Daoy (cell line): ENCODE measurements around the gene BRF1. TPM values are rescaled to one million over a fixed set of nuclear protein-coding genes. Genes with fewer than 3 reads are reported as not detected.

Experiments used
- DNase-seq: peaks from one replicate; pipeline ENCODE4 v3.0.0-alpha.2; 2015; ENCODE audit warnings: low read depth
- total RNA-seq: library from RNA; depleted of rRNA; stranded (reverse); fragments of >200 nt; shearing (Covaris generic); gene quantifications from 2 replicates; pipeline ENCODE4 v1.2.3, GENCODE V29; 2014

Gene BRF1
- total RNA-seq, 1 experiment from 2014 or later: 39.9 TPM

GRCh38 chr14:105260959-105261358 lies 39.8 kb downstream of the BRF1 start:
- no peak for DNase-seq

DNA sequence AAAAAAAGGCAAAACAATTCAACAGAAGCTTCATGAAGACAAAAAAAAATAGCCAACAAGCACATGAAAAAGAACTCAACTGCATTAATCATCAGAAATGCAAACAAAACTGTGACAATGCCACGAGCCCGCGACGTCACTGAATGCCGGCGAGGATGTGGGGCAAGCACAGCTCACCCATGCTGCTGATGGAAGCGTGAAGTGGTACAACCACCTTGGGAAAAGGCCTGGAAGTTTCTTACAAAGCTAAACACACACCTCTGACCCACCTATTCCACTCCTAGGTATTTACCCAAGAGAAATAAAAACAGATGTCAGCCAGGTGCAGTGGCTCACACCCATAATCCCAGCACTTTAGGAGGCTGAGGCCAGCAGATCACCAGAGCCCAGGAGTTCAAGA lies 42.0 kb downstream of the BRF1 start:
- peak; percentile 41 for DNase-seq

DNA sequence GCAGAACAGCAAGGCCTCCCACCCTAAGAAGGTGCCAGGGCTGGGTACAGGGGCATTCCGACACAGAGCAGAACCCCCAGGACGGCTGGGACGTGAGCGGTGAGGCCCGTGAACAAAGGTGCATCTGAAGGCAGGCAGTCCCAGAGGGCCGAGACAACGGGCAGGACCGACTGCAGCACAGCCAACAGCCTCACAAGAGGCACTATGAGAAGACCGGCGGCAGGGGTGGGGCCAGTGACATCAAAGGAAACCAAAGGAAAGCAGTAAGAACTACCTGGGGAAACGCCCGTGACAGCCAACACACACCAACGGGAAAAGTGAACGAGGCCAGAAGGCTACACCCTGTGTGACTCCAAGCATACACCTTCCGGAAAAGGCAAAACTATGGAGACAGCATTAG lies 43.3 kb downstream of the BRF1 start:
- no peak for DNase-seq

- no peak for DNase-seq
Observed at GRCh38 chr14:105256292-105256960, 44.4 kb downstream of the BRF1 start.

GRCh38 chr14:105255021-105255507 lies 45.7 kb downstream of the BRF1 start:
- DNase-seq: no peak

- no peak for DNase-seq
Observed at GRCh38 chr14:105253329-105253682, 47.5 kb downstream of the BRF1 start.

- no peak for DNase-seq
Observed at GRCh38 chr14:105252552-105253328, 48.1 kb downstream of the BRF1 start.

DNA sequence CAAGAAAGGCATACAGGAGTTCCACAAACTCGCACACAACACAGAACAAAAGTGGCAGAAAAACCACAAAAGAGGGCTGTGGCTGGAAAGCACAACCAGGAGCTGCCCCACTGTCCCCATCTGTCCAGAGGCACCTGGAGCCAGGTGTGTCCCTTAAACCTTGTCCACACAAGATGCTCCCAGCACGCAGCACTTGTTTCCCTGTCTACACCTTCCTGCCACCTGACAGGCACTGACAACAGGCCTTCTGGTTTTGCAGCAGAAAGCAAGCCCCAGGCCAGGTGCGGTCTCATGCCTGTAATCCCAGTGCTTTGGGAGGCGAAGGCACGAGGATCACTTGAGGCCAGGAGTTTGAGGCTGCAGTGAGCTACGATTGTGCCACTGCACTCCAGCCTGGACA lies 48.9 kb downstream of the BRF1 start:
- DNase-seq: no peak

- no peak for DNase-seq
Observed at GRCh38 chr14:105250986-105251385, 49.8 kb downstream of the BRF1 start.

GRCh38 chr14:105250008-105250366 lies 50.8 kb downstream of the BRF1 start:
- DNase-seq: no peak

DNA sequence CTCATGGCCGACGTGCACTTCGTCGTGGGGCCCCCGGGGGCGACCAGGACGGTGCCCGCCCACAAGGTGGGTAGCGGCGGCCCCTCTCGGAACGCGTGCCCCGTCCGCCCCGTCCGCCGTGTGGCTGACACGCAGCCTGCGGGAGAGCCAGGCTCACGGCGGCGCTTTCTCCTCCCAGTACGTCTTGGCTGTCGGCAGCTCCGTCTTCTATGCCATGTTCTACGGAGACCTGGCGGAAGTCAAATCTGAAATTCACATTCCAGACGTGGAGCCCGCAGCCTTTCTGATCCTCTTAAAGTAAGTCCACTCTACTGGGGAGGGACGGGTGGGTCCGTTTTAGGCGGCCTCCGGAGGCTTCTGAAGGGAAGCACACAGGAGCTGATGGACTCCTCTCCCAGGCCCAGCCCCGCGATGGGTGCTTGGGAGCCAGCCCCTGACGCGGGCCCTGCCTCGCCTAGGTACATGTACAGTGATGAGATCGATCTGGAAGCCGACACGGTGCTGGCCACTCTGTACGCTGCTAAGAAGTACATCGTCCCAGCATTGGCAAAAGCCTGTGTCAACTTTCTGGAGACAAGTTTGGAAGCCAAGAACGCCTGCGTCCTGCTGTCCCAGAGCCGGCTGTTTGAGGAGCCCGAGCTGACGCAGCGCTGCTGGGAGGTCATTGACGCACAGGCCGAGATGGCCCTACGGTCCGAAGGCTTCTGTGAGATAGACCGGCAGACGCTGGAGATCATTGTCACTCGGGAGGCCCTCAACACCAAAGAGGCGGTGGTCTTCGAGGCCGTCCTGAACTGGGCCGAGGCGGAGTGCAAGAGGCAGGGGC lies 51.4 kb downstream of the BRF1 start:
- DNase-seq: no peak

GRCh38 chr14:105248368-105249181 lies 52.2 kb downstream of the BRF1 start, which contains the start of gene BTBD6:
BTBD6 (plus strand) TSS chr14:105248533; CDS start chr14:105248712, 179 bp downstream.
- DNase-seq: peak; percentile 94

DNA sequence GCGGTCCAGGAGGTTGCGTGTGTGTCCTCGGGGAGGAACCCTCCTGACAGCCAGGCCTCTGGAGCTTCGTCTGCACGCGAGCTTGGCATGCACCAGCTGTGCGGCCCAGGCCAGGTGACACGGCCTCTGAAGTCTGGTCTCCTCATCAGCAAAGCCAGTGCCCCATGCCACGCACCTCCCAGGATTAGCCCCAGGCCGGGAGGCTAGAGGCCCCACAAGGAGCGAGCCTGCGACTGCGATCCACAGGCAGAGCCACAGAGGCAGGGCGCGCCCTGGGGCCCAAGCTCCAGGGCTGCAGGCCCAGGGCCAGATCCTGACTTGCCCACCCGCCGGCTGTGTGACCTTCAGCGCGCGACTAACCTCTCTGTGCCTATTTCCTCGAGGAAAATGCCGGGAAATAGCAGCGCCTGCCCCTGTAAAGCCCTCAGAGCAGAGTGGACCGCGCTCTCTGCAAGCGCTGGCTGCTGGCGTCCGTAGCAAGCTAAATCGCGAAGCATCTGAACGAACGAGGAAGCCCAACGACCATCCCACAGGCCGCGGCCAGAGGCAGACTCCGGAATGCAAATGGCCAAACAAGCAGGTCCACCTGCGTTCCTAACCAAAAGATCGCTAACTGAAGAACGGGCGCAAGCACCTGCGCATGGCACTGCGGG lies 53.0 kb downstream of the BRF1 start:
- no peak for DNase-seq

GRCh38 chr14:105247026-105247425 lies 53.8 kb downstream of the BRF1 start:
- no peak for DNase-seq

- no peak for DNase-seq
Observed at GRCh38 chr14:105244334-105244733, 56.5 kb downstream of the BRF1 start.

DNA sequence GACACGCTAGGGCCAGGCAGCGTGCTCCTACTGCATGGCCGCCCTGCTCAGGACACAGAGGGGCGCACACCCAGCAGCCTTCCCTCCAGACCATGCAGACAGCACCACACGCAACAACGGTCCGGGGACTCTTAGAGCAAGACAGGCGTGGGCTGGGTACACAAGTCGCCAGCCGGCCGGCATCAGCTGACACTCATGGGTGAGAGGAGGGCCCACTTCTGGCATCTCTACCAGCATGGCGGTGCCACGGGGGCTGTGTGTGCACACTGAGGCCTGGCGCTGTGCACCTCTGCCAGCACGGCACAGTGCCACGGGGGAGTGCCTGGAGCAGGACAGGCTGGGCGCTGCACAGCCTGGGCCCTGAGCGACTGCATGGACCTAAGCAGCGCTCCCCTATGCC lies 59.2 kb downstream of the BRF1 start:
- no peak for DNase-seq

- DNase-seq: no peak
Observed at GRCh38 chr14:105240811-105241576, 59.8 kb downstream of the BRF1 start.

- DNase-seq: no peak
Observed at GRCh38 chr14:105229099-105229655, 71.6 kb downstream of the BRF1 start.

DNA sequence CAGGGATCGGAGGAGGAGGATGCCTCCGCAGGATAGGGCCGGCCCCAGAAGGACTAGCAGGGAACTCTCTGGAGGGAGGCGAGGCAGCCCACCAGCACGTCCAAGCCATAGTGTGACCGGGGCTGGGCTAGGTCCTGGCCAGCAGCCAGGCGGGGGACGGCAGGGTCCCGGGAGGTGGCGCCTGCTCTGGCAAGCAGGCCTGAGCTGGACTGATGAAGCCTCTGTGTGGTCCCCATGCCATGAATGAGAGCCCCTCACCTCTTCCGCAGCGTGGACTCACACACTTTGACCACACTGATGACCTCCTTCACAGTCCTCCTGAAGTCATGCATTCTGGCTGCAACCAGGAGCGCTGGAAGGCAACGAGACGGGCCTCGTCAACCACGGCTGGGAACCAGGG lies 72.2 kb downstream of the BRF1 start:
- DNase-seq: no peak

- DNase-seq: no peak
Observed at GRCh38 chr14:105227346-105227745, 73.5 kb downstream of the BRF1 start.
